K562 (cell line): Measurements from ENCODE around the gene BCL10. TPM values are rescaled to one million over a fixed set of nuclear protein-coding genes. Genes with fewer than 3 reads are reported as not detected.
"Not testable (repeated sequence)": the region's sequence is repeated elsewhere in the genome, so short reads cannot be mapped to it uniquely, and the experiment has no call there.

Experiments
- ATAC-seq: fragments of 200-7000 bp; cut with Tn5 transposase; 3 replicates; pipeline ENCODE4 v1.9.1; 2020; ENCODE audit warnings: moderate library complexity
- BruUV-seq: library from RNA; stranded (reverse); fragments of 400-500 nt; replicated peaks from 2 replicates; lab custom pipeline; 2021; lab: Mats Ljungman, UMichigan
- CTCF ChIA-PET: fragments of 300-600 bp; formaldehyde crosslinking; extraction: SDS; loops from one replicate; lab custom pipeline; 2021; ENCODE audit warnings: low intra/inter-chr PET ratio; lab: Yijun Ruan, JAX
- POLR2A ChIA-PET: fragments of 300-600, 350-650 bp; sonication (Branson Sonifier 250); formaldehyde crosslinking; extraction: SDS; loops from one replicate; lab custom pipeline; 2021; ENCODE audit warnings: antibody characterized with exemption, inconsistent platforms; lab: Yijun Ruan, JAX
- DNase-seq, 4 experiments: peaks; one replicate each; pipeline versions ENCODE4 v3.0.0 to v3.0.0-alpha.2; 2011 to 2018; ENCODE audit warnings: low spot score in 3 of 4, mixed read lengths in 3 of 4; ENCODE audit errors: extremely low read depth in 1 of 4
- FAIRE-seq: peaks from 2 replicates; lab custom pipeline; 2011; peaks lifted over from hg19 to GRCh38; lab: Jason Lieb, UNC
- H2AFZ ChIP-seq: 2 replicates; pipeline ENCODE4 v1.6.0; 2011; ENCODE audit warnings: low read depth, low read length, control low read depth, inconsistent platforms
- H3K27ac ChIP-seq: fragments of 200-600 bp; 3 replicates; pipeline ENCODE4 v1.8.0; 2011; ENCODE audit warnings: low read depth, mild to moderate bottlenecking, control low read depth, inconsistent platforms, low read length, moderate library complexity, mixed read lengths; ENCODE audit errors: extremely low read depth
- H3K27me3 ChIP-seq, 2 experiments: fragments of 300-600 bp in 1 of 2; 2 replicates in 1 of 2; 3 replicates in 1 of 2; pipeline versions ENCODE4 v1.6.0 to v1.8.0; 2011; ENCODE audit warnings: inconsistent platforms in 2 of 2, low read length in 2 of 2, mild to moderate bottlenecking in 1 of 2, mixed read lengths in 1 of 2, moderate library complexity in 1 of 2; ENCODE audit not compliant: control insufficient read depth in 2 of 2, insufficient read depth in 2 of 2
- H3K36me3 ChIP-seq: fragments of 300-600 bp; 3 replicates; pipeline ENCODE4 v1.8.0; 2011; ENCODE audit warnings: mild to moderate bottlenecking, low read length, inconsistent platforms; ENCODE audit not compliant: control insufficient read depth, insufficient read depth
- H3K4me1 ChIP-seq, 2 experiments: fragments of 200-600 bp in 1 of 2; replicated peaks in 1 of 2; 2 replicates in 1 of 2; 3 replicates in 1 of 2; pipeline versions ENCODE4 v1.5.1 to v1.8.0; 2011; ENCODE audit warnings: inconsistent platforms in 2 of 2, low read length in 2 of 2, mild to moderate bottlenecking in 1 of 2, mixed read lengths in 1 of 2, moderate library complexity in 1 of 2; ENCODE audit not compliant: control insufficient read depth in 2 of 2, insufficient read depth in 2 of 2
- H3K4me2 ChIP-seq: 2 replicates; pipeline ENCODE4 v1.6.1; 2011; ENCODE audit warnings: low read length, control low read depth, inconsistent platforms, mixed read lengths; ENCODE audit not compliant: insufficient read depth
- H3K4me3 ChIP-seq: fragments of 200-600 bp; sonication (generic), shearing (Covaris generic); 2 replicates; pipeline ENCODE4 v1.5.1; 2016; ENCODE audit warnings: control low read depth, inconsistent platforms
- H3K79me2 ChIP-seq: fragments of 200-600 bp; 3 replicates; pipeline ENCODE4 v1.8.0; 2011; ENCODE audit warnings: low read length, inconsistent platforms; ENCODE audit not compliant: control insufficient read depth, insufficient read depth
- H3K9ac ChIP-seq, 2 experiments: 2 replicates each; pipeline versions ENCODE4 v1.6.0 to v1.6.1; 2011; ENCODE audit warnings: low read depth in 2 of 2, low read length in 2 of 2, control low read depth in 1 of 2, inconsistent platforms in 1 of 2, mild to moderate bottlenecking in 1 of 2, mixed read lengths in 1 of 2; ENCODE audit not compliant: insufficient read depth in 1 of 2
- H3K9me1 ChIP-seq: one replicate; pipeline ENCODE4 v1.6.0; 2011; ENCODE audit warnings: inconsistent platforms, mild to moderate bottlenecking, low read length, moderate library complexity; ENCODE audit not compliant: control insufficient read depth, insufficient read depth
- H3K9me3 ChIP-seq: replicated peaks from 2 replicates; pipeline ENCODE4 v1.5.1; 2011; ENCODE audit warnings: low read depth, low read length, inconsistent platforms; ENCODE audit not compliant: control insufficient read depth, insufficient read depth
- H4K20me1 ChIP-seq: replicated peaks from 2 replicates; pipeline ENCODE4 v1.6.1; 2011; ENCODE audit warnings: low read length, inconsistent platforms, mixed read lengths; ENCODE audit not compliant: control insufficient read depth, insufficient read depth
- CBX1 ChIP-seq: sonication (generic); IDR thresholded peaks from 2 replicates; pipeline ENCODE4 v1.6.1; 2016; ENCODE audit warnings: antibody characterized with exemption, low read depth, mild to moderate bottlenecking
- ZFP36 ChIP-seq: fragments of 150-350 bp; IDR thresholded peaks from 2 replicates; pipeline ENCODE4 v1.6.1; 2018; ENCODE audit warnings: low read length, low read depth; ENCODE audit not compliant: partially characterized antibody
- WGBS: fragments of 100-300 bp; shearing (Covaris generic); methylation state at CpG from one replicate; pipeline ENCODE4 v1.1.6; 2016; ENCODE audit warnings: low coverage, mixed read lengths; ENCODE audit not compliant: insufficient coverage; ENCODE audit errors: missing lambda C conversion rate; 5-methylcytosine and 5-hydroxymethylcytosine counted together
- in situ Hi-C: fragments of 300-500 bp; cut with MboI; formaldehyde crosslinking; loops from 4 replicates; pipeline ENCODE4 v1.15.0; 2018; ENCODE audit warnings: inconsistent platforms, mixed read lengths
- intact Hi-C: fragments of 100-400 bp; cut with micrococcal nuclease; formaldehyde crosslinking; loops from 2 replicates; pipeline ENCODE4 v1.14.2; 2022
- polyA plus RNA-seq, 8 experiments: library from polyadenylated mRNA; depleted of rRNA in 4 of 8; stranded (reverse) in 5 of 8; unstranded in 3 of 8; fragments of >200 nt; fragmentation: Nextera tagmentation in 2 of 8; fragmentation: Illumina TruSeq in 1 of 8; extraction: Ambion mirVana in 2 of 8; extraction: Trizol in 1 of 8; gene quantifications; 2 replicates each; pipeline versions ENCODE4 v1.2.1 to v1.2.3, GENCODE V29; 2011 to 2014; ENCODE audit warnings: inconsistent platforms in 1 of 8, missing spikeins in 1 of 8
- total RNA-seq, 7 experiments: library from RNA; depleted of rRNA in 6 of 7; stranded (reverse); fragments of >200 nt in 6 of 7; fragmentation: Illumina TruSeq in 2 of 7; extraction: Trizol in 2 of 7; gene quantifications; 2 replicates each; pipeline versions ENCODE4 v1.2.1 to v1.2.3, GENCODE V29; 2011 to 2021; ENCODE audit warnings: low replicate concordance in 1 of 7
- TF ChIP-seq, protein P1 (sequence below): IDR thresholded peaks from 3 replicates; pipeline ENCODE4 v1.6.1; 2011; ENCODE audit warnings: borderline replicate concordance, mild to moderate bottlenecking, moderate library complexity; ENCODE audit not compliant: insufficient read length; ENCODE audit errors: extremely low read depth

Gene BCL10
- total and polyA plus RNA-seq, 9 of the 15 experiments (the other 6 are each of a cell fraction or from before 2014, with no cell fraction given), result 8.0 to 19.4 (median 12.3) TPM

- TF ChIP-seq, protein P1, sequence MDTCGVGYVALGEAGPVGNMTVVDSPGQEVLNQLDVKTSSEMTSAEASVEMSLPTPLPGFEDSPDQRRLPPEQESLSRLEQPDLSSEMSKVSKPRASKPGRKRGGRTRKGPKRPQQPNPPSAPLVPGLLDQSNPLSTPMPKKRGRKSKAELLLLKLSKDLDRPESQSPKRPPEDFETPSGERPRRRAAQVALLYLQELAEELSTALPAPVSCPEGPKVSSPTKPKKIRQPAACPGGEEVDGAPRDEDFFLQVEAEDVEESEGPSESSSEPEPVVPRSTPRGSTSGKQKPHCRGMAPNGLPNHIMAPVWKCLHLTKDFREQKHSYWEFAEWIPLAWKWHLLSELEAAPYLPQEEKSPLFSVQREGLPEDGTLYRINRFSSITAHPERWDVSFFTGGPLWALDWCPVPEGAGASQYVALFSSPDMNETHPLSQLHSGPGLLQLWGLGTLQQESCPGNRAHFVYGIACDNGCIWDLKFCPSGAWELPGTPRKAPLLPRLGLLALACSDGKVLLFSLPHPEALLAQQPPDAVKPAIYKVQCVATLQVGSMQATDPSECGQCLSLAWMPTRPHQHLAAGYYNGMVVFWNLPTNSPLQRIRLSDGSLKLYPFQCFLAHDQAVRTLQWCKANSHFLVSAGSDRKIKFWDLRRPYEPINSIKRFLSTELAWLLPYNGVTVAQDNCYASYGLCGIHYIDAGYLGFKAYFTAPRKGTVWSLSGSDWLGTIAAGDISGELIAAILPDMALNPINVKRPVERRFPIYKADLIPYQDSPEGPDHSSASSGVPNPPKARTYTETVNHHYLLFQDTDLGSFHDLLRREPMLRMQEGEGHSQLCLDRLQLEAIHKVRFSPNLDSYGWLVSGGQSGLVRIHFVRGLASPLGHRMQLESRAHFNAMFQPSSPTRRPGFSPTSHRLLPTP, result no peak
Observed at GRCh38 chr1:85258536-85259117, 17.8 kb downstream of the BCL10 start (continued).

DNA sequence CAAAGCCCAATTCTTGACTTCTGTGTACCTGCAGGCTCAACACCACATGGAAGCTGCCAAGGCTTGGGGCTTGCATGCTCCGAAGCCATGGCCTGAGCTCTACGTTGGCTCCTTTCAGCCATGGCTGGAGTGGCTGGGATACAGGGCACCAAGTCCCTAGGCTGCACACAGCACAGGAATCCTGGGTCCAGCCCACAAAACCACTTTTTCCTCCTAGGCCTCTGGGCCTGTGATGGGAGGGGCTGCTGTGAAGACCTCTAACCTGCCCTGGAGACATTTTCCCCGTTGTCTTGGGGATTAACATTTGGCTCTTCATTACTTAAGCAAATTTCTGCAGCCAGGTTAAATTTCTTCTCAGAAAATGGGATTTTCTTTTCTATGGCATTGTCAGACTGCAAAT is 27.4 kb downstream of the BCL10 start:
- TF ChIP-seq CBX1 (0 out of 2 replicates have a peak, but pooled peaks have one; percentile 46), ZFP36 (peak; percentile 70)
- CTCF ChIA-PET, BruUV-seq, H3K27me3 ChIP-seq, H4K20me1 ChIP-seq, H3K79me2 ChIP-seq, intact Hi-C loops, FAIRE-seq, H3K9me1 ChIP-seq, H3K27ac ChIP-seq, in situ Hi-C loops, H3K4me3 ChIP-seq, H3K9ac ChIP-seq, DNase-seq, ATAC-seq, H2AFZ ChIP-seq, H3K4me2 ChIP-seq, H3K9me3 ChIP-seq: not testable (repeated sequence)
- H3K36me3 ChIP-seq, result peaks cover 26% of the 10 kb centered on the region
- POLR2A ChIA-PET, result interaction anchor here (1.2 to 1.8 kb wide), 2 partner anchors 9 to 10 kb away, joined by 4 to 5 read pairs; no protein-coding TSS in a partner anchor
- peaks cover 0 to 16% of the 10 kb centered on the region in 2 experiments; a peak in 4 of 5 replicates for H3K4me1 ChIP-seq
- WGBS, result 42% methylated on average over 3 of the region's 3 CpGs
